Activated CD4-positive, CD25-positive, alpha-beta regulatory T cell (primary cell): ENCODE data around the gene KHDC4.
A peak's percentile ranks its signal among the peaks of the same experiment; 100 is the strongest.
"Not testable (repeated sequence)": the region's sequence is repeated elsewhere in the genome, so short reads cannot be mapped to it uniquely, and the experiment has no call there.

Experiments used
- DNase-seq, 4 experiments: peaks; one replicate each; lab custom pipeline; 2025; lab: John Stamatoyannopoulos, UW

KHDC4 gene

GRCh38 chr1:155940993-155941844 is 7.0 kb upstream of the KHDC4 start, which contains the start of gene RXFP4:
RXFP4 (plus strand) TSS chr1:155941638; CDS start chr1:155941710, 72 bp downstream.
- no peak for DNase-seq

DNA sequence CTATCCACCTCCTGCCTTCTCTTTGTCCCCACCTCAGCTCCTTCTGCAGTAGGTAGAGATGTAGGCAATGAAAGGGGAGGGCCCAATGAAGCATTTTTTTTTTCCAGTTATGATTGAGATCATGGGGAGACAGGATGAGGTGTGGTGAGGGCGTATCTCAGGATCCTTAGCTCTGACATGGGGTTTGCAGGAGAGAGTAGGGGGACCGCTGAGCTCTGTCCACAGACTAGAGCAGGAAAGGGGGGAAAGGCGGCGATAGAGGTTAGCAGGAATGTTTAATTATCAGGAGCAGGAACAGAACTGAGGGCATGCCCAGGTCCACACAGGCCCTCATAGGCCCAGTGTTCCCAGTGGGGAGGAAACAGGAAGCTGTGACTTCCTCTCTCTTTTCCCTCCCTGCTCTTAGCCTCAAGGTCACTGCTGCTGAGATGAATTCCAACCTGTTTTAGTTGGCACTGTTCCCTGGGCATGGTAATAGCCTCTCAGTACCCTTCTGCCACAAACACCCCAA is 6.3 kb upstream of the KHDC4 start:
- DNase-seq: no peak

GRCh38 chr1:155938220-155938627 is 4.0 kb upstream of the KHDC4 start:
- DNase-seq: no peak

DNA sequence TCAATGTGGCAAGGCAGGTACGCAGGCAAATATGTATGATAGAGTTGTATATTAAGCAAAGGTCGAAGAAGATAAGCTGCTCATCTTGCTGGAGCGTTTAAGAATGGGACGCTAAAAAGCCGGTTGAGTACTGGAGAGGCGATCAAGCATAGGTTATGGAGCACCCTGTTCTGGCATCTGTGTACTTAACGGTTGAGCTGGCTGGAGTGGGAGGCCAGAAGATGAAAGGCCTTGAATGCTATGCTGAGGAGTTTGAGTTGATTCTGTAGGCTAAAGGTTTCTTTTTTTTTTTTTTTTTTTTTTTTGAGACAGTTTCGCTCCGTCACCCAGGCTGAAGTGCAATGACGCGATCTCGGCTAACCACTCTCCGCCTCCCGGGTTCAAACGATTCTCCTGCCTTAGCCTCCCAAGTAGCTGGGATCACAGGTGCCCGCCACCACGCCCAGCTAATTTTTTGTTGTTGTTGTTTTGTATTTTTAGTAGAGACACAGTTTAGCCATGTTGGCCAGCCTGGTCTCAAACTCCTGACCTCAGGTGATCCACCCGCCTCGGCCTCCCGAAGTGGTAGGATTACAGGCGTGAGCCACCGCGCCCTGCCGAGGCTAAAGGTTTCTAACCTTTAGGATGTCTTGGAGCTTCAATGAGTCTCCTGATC is 850 bp upstream of the KHDC4 start:
- DNase-seq: no peak

DNA sequence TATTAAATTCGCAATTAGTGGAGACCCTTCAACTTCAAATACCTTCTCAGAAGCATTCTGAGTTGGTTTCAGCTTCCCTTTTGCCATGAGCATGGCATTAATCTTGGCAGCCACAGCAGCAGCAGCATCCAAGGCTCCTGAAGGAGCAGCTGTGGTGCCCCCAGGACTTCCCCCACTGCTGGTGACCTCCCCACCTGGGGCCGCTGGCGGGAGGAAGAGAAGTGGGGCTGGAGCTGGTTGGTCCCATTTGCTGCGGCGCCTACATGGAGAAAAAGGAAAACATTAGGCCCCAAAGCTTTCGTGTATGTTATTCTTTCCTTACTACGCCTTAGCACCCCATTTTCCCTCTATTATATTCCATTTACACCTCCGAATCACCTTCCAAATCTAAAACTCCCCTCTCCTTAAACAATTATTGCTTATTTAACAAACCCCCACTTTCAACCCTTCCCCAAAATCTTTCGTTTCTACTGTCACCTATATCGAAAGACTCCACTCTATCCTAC is 569 bp downstream of the KHDC4 start:
- no peak for DNase-seq

- no peak for DNase-seq
Observed at GRCh38 chr1:155932487-155932886, 1.7 kb downstream of the KHDC4 start.

GRCh38 chr1:155932081-155932480 is 2.1 kb downstream of the KHDC4 start:
- no peak for DNase-seq

DNA sequence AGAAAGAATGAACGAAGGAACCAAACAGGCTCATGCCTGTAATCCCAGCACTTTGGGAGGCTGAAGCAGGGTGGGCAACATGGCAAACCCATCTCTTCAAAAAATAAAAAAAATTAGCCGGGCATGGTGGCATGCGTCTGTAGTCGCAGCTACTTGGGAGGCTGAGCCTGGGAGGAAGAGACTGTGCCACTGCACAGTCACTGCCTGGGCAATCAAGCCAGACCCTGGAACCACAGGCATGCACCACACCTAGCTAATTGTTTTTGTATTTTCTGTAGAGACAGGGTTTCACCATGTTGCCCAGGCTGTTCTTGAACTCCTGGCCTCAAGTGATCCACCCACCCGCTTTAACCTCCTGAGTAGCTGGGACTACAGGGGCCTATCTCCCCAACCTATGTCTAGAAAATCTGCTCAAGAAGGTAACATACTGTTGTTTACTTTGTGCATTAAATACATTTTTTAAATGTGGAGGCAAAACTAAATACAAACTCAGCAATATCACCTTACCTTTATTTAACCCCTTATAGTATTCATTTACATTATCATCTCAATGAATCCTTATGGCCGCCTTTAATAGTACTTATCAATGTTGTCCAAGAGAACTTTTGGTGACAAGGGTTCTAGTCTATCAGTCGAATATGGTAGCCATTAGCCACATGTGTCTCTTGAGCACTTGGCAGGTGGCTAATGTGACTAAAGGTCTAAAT is 2.7 kb downstream of the KHDC4 start:
- DNase-seq: no peak

DNA sequence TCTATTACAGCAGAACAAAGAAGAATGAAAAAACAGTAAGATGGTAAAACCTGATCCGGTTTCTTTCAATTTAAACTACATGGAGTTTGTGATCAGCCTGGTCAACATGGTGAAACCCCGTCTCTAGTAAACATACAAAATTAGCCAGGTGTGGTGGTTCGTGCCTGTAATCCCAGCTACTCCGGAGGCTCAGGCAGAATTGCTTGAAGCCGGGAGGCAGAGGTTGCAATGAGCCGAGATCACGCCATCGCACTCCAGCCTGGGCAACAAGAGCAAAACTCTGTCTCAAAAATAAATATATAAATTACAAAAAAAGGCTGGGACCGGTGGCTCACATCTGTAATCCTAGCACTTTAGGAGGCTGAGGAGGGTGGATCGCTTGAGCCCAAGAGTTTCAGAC is 3.5 kb downstream of the KHDC4 start:
- not testable (repeated sequence) for DNase-seq

- DNase-seq: no peak
Observed at GRCh38 chr1:155929057-155929456, 5.2 kb downstream of the KHDC4 start.

DNA sequence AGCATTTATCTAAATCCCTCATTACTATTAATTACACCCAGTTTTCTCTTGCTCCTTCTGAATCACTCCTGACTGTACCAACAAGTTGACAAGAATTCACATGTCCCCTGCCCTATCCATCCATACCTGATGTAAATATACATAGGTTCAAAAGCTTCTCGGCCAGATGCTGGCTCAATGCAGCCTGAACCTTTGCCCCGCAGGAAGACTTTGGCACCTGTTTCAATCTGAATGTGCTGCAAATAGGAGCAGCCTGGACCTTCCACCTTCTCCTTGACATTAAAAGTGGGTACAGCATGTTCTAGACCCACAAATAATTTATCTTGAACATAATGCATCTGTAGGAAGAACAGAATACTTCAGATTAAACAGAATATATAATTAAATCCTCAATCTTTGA is 8.7 kb downstream of the KHDC4 start:
- no peak for DNase-seq

DNA sequence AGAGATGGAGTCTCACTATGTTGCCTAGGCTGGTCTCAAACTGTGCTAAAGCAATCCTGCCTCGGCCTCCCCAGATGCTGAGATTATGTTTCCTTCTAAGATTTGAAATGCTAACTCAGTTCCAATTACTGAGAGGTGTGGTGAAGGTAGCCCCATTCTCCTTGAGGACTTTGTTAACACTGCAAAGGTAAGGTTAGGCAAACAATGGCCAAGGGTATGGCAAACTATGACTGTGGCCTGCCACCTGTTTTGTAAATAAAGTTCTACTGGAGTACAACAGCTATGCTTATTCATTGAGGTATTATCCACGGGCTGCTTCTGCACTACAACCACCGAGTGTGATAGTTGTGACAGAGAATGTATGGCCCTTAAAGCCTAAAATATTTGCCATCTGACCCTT is 13.5 kb downstream of the KHDC4 start:
- no peak for DNase-seq

- no peak for DNase-seq
Observed at GRCh38 chr1:155919801-155920200, 14.4 kb downstream of the KHDC4 start.

DNA sequence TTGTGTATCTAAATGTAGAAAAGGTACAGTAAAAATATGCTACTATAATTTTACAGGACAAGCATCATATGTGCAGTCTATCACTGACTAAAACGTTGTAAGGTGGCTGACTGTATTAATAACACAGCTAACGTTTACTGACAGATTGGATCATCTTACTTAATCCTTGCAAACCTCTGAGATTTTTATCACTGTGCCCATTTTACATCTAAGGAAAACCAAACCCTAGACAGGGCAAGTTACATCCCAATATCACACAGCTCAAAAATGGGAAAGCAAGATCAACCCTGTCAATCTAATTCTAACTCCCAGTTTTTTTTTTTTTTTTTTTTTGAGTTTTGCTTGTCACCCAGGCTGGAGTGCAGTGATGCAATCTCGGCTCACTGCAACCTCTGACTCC is 15.6 kb downstream of the KHDC4 start:
- no peak for DNase-seq

GRCh38 chr1:155913969-155914757 is 20.1 kb downstream of the KHDC4 start:
- DNase-seq: no peak

- DNase-seq: no peak
Observed at GRCh38 chr1:155912056-155912536, 22.1 kb downstream of the KHDC4 start.

- peak; percentile 65 to 75 (median 70) for DNase-seq
Observed at GRCh38 chr1:155911156-155912055, 22.8 kb downstream of the KHDC4 start, which contains the start of gene RIT1. RIT1 (minus strand) TSS chr1:155911349; CDS start chr1:155910761, 588 bp downstream.

DNA sequence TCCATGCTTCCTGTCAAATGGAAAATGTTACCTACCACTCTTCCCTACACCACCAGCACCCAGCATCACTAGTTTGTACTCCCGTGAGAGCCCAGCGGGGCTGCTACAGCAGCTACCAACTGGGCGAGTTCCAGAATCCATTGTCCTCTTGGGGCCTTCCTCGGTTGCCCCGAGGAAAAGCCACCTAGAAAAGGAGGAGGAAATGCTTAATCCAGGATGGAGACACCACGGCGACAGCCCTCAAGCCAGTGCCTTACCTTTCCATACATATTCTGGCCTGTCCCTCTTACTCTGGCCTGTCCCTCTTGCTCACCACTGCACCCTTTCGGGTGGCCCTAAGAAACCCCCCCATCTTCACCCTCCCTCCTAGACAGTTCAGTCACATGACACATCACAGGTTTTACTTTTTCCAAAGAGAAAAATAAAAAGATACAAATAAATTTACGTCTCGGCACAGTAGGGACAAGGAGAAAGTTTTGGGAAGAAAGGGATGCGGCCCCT is 23.5 kb downstream of the KHDC4 start:
- DNase-seq: no peak

DNA sequence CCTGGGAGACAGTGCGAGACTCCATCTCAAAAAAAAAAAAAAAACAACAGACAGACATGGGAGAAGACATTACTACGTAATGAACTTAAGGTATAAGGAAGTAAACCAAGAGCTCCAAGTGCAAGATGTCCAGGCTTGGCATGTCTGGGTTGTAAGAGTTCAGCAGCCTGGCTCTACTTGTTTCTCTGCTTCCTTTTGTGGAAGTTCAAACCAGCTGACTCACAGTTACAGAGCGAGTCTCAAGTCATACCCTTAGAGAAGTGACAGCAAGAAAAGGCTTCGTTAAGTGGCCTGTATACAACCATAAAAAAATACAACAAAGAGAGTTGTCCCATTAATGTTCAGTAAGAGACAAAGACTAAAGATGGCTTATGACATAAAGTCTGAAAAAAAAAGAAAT is 24.3 kb downstream of the KHDC4 start:
- DNase-seq: no peak

GRCh38 chr1:155904261-155904660 is 30.0 kb downstream of the KHDC4 start:
- DNase-seq: no peak
